Tongue (tissue), 2 donors: Measurements from ENCODE around the gene ACTRT2. TPM values are rescaled to one million over a fixed set of nuclear protein-coding genes. Genes with fewer than 3 reads are reported as not detected.

Experiments used
- DNase-seq: peaks from one replicate; pipeline ENCODE4 v3.0.0-alpha.2; 2015
- total RNA-seq: library from RNA; depleted of rRNA; stranded (reverse); fragments of >200 nt; gene quantifications from one replicate; pipeline ENCODE4 v1.2.3, GENCODE V29; 2014

The ACTRT2 gene
- total RNA-seq, 1 donor from 2014 or later = not detected

DNA sequence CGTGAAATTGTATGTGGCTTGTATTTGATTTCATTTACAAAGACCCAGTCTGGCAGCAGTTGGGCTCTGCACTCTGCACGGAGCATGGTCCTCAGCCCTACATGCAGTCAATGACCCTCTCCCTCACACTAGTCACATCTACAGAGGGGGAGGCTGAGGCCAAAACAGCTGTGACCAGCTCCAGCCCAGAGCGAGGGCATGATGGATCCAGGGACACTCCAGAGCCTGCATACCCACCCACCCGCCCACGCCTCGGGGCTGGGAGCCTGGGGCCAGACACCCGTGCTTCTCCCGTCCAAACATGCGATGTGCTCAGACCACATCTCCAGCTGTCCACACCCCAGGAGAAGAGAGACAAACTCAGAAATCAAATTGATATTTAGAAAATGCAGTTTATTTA is 33.8 kb downstream of the ACTRT2 start:
- no peak for DNase-seq

DNA sequence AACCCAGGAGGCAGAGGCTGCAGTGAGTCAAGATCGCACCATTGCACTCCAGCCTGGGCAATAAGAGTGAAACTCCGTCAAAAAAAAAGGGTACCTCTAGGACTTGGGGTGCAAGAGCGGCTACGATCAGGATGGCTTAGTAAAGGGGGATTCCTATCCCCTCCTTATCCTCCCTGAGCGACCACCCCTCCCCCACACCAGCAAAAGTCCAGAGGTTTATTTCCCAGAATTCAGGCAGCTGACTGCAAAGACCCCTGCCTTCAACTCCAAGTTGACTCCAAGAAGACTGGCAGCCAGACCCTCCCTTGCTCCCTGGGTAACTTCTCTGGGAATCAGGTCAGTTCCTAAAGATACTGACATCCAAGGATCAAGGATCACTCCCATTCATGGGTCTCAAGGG is 35.4 kb downstream of the ACTRT2 start:
- DNase-seq = no peak

DNA sequence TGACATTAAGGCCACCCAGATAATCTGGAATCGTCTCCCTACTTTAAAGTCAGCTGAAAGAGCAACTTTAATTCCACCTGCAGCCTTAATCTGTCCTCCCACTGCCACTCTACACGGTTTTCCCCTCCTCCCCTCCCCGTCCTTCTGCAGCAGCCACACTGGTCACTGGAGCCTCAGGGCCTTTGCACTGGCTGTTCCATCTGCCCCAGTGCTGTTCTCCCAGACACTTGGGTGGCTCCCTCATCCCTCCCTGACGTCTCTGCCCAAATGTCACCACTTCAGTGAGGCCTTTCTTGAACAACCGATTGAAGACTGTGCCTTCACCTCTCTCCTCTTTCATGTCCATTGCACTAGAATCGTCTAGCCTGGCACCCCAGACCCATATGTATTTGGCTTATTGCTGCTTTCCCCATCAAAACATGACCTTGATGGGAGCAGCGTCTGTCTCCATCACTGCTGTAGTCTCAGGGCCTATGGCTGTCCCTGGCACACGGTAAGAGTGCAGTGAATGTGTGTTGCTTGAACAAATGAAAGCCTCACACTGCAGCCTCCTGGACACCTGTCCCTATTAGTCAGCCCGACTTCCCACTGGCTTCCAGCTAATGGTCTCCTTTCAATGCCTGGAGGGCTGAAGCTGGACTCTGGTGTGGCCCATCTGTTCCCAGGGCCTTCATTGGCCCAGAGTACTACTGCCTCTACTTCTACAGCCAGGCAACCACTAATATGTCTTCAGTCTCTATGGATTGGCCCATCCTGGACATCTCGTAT is 37.2 kb downstream of the ACTRT2 start:
- no peak for DNase-seq

DNA sequence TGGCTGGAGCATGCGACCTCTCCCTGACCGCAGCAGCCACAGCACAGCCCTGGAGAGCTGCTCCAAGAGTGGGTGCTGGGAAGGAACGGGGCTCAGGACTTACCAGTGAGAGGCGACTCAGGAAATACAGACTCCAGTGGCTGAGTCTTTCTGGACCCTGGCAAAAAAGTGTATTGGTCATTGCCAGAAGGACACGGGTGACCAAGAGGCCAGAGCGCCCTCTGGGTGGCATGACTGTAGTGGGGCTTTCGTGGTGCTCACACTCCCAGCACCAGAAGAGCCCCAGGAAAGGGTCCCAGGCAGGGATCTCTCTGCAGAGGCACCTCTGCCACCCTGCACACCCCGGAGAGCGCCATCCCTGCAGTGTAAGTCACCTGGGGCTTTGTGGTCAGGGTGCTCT is 38.9 kb downstream of the ACTRT2 start:
- DNase-seq = no peak

DNA sequence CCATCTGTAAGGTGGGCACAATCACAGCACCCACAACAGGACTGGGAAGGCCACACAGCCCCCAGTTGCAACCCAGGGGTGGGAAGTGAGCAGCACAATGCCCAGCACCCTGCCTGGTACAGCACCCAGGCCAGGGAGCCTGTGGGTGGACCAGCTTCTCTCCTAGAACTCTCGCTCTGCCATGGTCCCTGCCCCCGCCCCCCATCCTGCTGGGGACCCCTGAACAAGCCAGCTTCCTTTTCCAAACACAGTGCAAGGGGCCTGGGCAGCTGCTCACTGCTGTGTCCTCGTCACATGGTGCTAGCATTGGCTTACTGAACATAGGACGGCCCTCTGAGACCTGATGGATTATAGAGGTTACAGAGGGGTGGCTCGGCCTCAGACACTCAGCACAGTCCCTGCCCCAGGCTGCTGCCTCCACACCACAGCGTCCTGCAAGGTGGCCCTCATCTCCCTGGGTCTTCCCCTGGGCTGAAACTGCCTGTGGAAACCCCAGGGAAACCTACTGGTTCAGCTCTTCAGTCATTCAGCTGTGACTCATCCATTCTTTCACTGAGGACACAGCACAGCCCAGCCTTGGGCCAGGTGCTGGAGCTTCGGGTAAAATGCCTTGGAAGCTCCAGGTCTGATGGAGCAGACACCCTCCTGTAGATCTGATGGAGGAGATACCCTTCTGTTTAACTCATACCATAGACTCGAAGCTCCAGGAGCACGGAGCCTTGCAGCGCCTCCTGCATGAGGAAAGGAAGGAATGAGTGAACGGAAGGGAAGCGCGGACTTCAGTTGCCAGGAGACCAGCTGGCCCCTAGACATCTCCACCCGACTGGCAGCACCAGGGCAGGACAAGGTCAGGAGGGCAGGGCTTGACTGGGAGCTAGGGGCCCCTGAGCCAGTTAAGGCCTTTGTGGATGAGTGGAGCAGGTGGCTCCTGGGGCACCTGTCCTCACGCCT is 39.6 kb downstream of the ACTRT2 start:
- no peak for DNase-seq

DNA sequence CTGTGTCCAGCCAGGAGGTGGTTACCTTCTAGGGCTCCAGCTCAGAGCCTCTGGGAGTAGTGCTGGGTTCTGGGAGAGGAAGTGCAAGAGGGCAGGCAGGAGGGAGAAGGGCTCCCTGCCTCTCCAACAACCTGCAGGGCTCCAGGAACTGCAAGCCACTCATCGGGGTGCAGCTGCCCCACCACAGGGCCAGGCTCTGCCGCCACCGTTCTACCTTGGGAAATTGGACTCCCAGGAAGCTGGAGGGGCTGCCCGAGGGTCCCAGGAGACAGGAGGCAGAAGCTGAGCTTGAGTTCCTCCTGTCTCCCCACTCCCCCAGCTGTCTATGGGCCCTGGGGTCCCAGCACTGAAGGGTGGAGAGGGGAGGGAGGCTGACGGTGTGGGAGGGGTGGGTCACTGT is 40.3 kb downstream of the ACTRT2 start:
- DNase-seq = no peak

DNA sequence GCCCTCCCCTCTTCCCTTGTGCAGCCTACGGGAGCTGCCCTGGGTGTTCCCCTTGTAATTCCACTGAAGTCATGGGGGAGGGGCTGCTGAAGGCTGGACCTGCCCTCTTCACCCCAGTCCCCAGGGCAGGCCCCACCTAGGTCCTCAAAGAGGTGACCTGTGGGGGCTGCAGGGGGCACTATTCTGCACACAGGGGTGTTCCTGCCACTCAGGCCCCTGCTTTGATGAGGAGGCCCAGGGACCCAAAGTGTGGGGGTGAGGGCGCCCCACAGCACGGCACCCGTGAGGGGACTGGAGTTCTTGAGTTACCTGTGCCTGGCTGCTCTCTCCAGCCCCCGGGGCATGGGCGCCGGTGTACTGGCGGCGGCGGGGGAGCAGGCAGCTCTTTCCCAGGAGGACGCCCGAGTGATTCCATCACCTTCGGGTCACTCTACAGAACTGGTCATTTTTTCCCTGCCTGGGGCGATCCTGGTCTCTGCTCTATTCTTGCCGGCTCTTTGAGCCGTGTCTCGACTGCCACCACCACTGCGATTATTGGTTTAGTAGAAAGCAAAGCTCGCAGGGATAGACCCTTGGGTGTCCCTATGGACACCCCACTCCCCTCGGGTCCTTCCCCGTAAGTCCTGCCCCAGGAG is 40.8 kb downstream of the ACTRT2 start:
- no peak for DNase-seq

DNA sequence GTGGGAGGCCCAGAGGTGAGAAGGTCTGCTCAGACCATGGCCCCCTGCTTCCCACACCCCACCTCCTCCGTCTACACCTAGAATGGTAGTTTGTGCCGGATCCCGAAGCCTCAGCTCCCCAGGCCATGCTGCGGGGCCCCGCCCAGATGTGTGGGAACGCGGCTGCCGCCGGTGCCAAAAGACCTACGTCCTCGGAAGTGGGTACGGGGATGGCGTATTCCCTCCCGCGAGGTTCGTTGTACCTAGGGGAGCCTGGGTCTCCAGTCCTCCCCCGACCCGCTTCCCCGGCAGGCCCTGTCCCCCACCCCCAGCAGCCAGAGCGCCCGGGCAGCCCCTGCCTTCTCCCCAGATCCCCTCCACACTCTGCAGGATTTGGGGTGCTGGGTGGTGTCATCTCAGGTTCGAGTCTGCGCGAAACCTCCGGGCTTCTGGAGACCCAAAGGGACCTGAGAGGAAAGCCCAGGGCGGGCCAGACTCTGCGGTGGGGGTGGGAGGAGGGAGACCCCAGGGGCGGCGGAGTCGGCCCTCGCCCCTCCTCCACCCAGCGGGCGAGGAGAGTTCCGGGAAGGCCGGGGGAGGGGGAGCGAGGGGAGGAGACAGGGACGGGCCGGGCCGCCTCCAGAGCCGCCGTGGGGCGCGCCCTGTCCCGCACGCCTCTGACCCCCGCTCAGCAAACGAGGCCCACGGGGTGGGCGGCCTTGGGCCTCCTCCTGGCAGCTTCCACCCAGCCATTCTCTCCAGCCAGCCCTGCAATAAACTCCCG is 41.5 kb downstream of the ACTRT2 start:
- no peak for DNase-seq

DNA sequence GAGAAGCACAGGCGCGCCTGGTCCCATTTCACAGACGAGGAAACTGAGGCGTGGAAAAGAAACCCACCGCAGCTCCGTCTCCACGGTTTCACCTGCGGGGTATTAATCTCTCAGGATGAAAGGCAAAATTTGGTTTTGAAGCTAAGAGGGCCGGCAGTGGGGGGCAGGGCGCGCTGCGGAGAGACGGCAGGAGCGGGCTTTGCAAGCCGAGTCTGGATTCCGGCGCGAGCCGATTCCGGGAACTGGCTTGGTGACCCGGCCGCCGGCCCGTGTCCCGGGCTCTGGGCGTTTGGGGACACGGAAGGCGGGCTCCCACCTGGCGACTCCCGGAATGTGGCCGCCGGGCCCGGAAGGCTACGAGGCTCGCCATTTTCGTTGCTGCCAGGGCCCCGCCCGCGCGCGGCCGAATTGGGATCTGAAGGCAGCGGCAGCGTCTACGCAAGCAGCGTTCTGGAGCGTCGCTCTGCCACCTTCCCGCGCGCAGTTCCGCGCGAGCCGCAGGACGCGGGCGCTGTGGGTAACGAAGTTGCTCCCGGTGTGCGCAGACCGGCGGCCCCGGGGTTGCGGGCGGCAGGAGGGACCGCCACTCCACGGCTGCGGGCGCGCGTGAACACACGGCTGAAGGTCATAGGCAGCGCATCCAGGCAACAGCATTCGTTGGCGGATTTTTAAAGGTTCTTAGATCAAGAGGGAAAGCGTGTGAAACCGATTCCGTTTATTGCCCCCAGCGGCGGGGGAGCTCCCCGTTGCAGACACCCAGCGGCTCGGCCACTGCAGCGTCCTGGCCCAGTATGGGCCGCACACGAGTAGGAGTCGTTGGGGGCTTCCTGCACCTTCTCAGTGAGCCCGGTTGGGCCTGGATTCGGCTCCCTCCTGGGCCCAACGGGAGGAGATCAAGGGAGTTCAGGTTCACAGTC is 42.4 kb downstream of the ACTRT2 start:
- no peak for DNase-seq

DNA sequence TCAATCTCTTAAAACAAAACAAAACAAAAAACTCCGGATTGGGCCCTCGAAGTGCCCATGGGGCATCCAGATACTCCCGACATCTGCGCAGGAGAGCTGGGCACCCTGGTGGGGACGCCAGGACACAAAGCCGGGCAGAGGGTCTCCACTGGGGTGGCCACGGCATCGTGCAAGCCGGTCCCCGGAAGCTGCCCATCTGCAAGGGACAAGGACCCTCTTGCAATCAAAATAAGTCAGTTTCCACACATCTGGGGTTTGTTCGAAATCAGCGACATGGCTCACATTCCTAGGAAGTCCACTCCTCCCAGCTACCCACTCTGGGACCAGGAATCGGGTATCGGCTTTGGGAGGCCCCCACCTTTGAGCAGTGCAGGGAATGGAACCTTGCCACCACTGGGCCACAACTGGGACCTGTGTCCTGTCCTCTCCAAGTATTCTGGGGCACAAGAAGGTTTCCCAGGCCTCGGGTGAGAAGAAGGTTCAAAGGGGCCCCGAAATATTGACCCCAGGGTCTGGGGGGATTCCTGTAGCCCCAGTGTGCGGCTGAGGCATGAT is 43.1 kb downstream of the ACTRT2 start:
- no peak for DNase-seq

DNA sequence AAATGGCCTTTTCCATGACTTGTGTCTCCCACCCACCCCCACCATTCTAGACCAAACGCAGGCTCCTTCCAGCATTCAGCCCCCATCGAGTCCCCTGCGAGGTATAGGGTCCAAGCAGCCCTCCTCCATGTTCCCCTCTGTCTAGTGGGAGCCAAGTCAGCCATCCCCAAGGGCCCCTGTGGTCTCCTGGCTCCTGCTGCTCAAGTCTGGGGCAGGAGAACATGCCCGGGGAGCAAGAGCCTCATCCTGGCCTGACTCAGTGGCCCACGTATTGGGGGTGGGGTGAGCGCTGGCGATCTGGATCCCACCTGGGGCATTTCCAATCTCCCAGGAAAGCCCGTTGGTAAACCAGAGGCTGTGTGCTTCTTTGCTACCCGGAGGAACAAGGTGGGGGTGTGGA is 43.6 kb downstream of the ACTRT2 start:
- no peak for DNase-seq

DNA sequence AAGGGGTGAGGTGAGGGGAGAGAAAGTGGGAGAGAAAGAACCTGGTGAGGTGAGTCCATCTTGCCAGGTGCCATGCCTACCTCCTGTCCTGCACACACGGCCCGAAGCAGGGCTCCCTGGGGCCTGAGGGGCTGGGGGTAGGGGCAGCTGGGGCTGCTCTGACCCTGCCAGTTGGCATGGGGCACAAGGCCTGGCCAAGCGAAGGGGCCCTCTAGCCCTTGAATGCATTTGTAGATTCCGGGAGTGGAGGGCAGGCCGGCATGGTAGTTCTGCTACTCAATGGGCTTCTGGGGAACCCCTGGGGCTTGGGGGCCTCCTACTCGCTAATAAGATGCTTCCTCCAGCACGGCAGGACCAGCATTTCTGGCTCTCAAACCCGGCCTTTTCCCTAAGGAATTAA is 44.1 kb downstream of the ACTRT2 start:
- DNase-seq = no peak

DNA sequence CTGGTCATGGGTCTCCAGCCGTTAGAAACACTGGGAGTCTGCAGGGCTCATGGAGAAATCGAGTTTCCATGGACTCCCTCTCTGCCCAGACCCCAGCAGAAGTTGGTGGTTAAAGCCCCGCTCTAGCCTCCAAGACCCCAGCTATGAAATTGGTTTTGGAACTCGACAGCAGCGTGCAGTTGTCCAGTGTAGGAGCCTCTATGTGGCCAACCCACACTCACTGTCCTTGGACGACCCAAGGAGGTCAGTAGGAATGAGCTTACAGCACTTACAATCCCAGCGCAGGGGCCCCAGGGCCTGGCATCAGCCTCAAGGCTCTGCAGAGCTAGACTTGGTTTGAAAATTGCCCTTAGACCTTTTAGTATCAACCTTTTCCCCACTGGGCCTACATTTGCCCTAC is 44.5 kb downstream of the ACTRT2 start:
- DNase-seq = no peak

DNA sequence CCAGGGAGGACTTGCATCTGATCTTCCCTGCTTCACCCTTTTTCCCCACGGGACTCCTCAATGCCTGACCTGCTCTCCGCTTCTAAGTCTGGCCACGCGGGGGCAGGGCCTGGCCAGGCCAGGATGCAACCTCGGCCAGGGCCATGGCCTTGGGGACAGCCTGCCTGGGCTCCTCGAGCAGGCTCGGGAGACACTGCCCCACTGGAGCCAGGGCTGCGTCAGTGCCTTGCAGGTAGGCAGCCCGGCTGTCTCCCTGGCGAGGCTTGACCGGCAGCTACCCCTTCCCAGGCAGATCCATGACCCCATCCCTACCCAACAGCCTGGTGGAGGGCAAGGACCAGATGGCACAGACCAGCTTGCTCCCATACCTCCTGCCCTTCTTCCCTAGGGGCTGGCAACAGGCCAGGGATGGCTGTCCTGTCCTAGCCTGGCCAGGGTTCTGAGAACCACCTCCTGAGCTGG is 45.0 kb downstream of the ACTRT2 start:
- DNase-seq = no peak

DNA sequence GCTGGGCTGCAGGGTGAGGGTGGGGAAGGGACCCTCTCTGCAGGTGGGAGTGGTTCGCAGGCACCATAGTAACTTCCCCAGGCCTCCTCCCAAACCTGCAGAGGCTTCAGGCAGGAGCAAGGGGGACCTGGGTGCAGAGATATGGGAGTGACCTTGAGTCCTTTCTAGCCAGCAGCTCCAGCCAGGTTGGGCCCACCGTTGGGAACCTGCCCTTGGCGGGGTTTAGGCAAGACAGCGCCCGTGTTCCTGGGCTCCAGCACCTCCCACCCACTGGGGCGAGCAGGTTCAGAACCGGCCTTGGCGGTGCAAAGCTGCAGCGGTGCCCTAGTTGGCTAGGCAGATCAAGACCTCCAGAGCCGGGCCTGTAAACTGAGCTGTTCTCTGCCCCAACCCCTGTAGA is 45.6 kb downstream of the ACTRT2 start:
- no peak for DNase-seq

DNA sequence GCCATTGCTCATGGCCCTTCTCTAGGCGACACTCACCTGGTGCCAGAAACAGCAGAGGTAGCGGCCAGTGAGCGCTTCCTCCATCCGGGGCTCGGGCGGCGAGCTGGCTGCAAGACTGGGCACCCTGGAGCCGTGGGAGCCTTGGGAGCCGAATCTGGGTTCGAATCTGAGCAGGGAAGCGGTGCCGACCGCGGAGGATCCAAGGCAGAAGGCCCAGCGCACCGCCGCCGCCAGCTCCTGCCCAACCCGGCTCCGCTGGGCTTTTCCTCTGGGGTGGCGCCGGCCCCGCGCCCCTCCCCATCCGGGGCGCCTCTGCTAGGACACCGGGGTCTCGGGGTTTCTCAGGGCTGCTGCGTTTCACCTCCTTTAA is 46.0 kb downstream of the ACTRT2 start:
- no peak for DNase-seq

DNA sequence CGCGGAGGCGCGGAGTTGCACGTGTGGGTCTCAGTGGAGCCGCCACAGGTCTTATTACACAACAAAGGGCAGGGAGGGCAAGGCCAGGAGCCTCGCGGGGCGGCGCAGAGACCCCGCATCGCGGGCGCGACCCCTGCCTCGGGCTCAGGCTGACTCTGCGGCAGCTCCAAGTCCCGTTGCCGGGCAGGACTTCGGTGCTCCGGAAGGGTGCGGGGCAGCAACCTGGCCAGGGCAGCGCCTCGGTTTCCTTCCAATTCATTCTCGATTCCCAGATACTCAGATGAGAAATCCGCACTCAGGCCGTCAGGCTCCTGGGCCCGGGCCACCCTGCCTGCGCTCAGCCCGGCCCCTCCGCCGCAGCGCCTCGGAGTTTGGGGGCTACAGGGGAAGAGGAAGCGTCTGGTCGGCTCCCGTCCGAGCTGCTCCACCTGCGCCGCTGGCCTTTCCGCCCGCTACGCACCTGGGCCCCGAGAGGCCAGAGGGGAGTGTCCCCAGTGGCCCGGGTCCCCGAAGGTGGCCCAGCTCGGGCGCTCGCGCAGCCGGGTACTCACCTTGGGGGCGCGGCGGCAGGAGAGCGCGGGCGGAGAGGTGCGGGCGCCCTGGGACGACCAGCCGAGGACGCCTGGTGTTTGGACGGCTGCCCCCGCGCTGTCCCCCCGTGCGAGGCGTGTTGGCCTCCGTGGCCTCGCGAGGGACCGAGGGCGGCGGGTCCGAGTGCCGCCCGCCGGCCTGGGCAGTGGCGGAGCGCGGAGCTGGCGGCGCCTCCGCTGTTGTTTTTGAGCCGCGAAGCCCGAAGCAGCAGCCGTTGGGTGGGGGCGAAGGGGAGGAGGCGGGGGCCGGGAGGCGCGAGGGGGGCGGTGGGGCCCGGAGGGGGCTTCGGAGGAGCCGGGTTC is 46.6 kb downstream of the ACTRT2 start:
- no peak for DNase-seq

DNA sequence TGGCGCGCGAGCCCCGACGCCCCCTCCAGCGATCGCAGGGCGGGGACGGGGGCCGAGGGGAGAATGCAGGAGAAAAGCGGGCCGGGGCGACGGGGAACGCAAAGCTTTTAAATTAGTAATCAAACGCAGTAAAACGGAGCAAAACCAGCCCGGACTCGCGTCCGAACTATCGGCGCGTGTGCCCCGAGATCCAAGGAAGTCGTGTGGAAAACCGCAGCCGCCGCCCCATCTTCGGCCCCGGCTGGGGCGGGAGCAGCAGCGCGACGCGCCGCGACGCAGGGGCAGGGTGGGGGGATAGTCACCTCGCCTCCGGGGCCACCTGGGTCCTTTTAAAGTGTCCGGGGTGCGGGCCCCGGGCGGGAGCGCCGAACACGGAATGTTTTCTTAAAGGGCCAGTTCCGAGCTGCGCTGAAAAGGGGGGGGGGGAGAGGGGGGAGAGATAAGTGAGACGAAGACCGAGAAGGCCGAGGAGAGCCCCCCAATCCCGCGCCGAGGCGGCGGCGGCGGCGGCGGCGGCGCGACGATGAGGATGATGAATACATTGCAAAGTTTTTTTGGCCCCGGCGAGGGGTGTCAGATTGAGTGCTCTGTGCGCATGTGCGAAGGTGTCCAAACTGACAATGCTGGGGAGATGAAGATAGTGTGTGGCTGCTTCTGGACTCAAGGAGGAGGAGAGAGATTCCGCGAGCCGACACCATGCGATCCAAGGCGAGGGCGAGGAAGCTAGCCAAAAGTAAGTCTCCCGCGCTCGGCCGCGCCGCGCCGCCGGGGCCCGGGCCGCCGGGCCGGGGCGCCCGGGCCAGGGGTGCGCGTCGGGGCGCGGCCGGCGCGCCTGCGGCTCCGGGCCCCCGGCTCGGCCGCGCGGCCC is 47.5 kb downstream of the ACTRT2 start, which contains the start of gene PRDM16:
Gene PRDM16, plus strand, starts transcription at position 640 of the 868 bp plus-strand sequence. Its CDS starts 57 bp downstream, at position 697.
- DNase-seq = peak; percentile 75
